HFFc6 (cell line): ENCODE data around the gene SMPD3. TPM values are rescaled to one million over a fixed set of nuclear protein-coding genes. Genes with fewer than 3 reads are reported as not detected.

Source experiments
- DNase-seq: peaks from one replicate; pipeline ENCODE4 v3.0.0-alpha.2; 2018
- H3K27ac Mint-ChIP-seq: 2 replicates; pipeline ENCODE4 v1.8.0; 2020; ENCODE audit warnings: mild to moderate bottlenecking, mixed read lengths
- H3K27me3 Mint-ChIP-seq: 2 replicates; pipeline ENCODE4 v1.8.0; 2021; ENCODE audit warnings: mild to moderate bottlenecking, moderate library complexity, mixed read lengths; ENCODE audit not compliant: insufficient read depth
- H3K36me3 Mint-ChIP-seq: 2 replicates; pipeline ENCODE4 v1.8.0; 2021; ENCODE audit warnings: low read depth, mixed read lengths
- H3K4me1 Mint-ChIP-seq: 2 replicates; pipeline ENCODE4 v1.8.0; 2020; ENCODE audit warnings: low read depth, mixed read lengths
- H3K4me3 Mint-ChIP-seq: 2 replicates; pipeline ENCODE4 v1.8.0; 2020; ENCODE audit warnings: mild to moderate bottlenecking, moderate library complexity, mixed read lengths
- H3K9me3 Mint-ChIP-seq: 2 replicates; pipeline ENCODE4 v1.8.0; 2020; ENCODE audit warnings: mild to moderate bottlenecking, mixed read lengths
- total RNA-seq, 6 experiments: library from RNA; stranded (reverse); fragmentation: NEBNext Ultra II Directional; extraction: Animal tissue kit (Norgen Biotek cat#: 25700); gene quantifications; 2 replicates in 1 of 6; 3 replicates in 5 of 6; pipeline ENCODE4 v1.2.3, GENCODE V29; 2021
- TF ChIP-seq, protein P1 (sequence below): fragments of 200-600 bp; sonication (generic); IDR thresholded peaks from 2 replicates; pipeline ENCODE4 v1.5.0; 2021; ENCODE audit warnings: antibody characterized with exemption, mild to moderate bottlenecking

SMPD3 gene
- total RNA-seq, 6 experiments from 2014 or later = 0.05 to 0.73 (median 0.30) TPM

GRCh38 chr16:68354816-68355215 lies 93.5 kb downstream of the SMPD3 start:
- no peak for DNase-seq
- Mint-ChIP-seq H3K27ac (no peak overlapping the region), H3K4me1 (no peaks in the 10 kb centered on the region), H3K36me3 (no peaks in the 10 kb centered on the region), H3K27me3 (no peaks in the 10 kb centered on the region), H3K4me3 (no peak overlapping the region), H3K9me3 (no peaks in the 10 kb centered on the region)
- TF ChIP-seq, protein P1, sequence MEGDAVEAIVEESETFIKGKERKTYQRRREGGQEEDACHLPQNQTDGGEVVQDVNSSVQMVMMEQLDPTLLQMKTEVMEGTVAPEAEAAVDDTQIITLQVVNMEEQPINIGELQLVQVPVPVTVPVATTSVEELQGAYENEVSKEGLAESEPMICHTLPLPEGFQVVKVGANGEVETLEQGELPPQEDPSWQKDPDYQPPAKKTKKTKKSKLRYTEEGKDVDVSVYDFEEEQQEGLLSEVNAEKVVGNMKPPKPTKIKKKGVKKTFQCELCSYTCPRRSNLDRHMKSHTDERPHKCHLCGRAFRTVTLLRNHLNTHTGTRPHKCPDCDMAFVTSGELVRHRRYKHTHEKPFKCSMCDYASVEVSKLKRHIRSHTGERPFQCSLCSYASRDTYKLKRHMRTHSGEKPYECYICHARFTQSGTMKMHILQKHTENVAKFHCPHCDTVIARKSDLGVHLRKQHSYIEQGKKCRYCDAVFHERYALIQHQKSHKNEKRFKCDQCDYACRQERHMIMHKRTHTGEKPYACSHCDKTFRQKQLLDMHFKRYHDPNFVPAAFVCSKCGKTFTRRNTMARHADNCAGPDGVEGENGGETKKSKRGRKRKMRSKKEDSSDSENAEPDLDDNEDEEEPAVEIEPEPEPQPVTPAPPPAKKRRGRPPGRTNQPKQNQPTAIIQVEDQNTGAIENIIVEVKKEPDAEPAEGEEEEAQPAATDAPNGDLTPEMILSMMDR = no peak

- Mint-ChIP-seq H3K9me3 (no peaks in the 10 kb centered on the region), H3K4me3 (no peak overlapping the region), H3K36me3 (peaks cover 9% of the 10 kb centered on the region), H3K27ac (no peak overlapping the region), H3K4me1 (no peaks in the 10 kb centered on the region), H3K27me3 (no peaks in the 10 kb centered on the region)
- TF ChIP-seq, protein P1 = no peak
- DNase-seq = no peak
Measured at GRCh38 chr16:68353366-68353765, 94.9 kb downstream of the SMPD3 start.

DNA sequence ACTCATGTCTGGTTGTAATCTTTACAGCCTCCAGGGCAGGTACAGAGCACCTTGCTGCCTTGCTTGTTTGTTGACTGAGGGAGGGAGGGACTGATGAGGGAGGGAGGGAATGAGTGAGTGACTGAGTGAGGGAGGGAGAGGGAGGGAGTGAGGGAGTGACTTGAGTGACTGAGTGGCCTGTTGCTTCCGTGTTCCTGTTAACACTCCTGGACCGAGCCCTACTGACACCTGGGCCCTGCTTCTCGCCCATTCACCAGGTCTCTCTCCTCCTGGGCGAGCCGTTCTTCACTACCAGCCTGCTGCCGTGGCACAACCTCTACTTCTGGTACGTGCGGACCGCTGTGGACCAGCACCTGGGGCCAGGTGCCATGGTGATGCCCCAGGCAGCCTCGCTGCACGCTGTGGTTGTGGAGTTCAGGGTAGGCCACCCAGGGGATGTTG lies 96.3 kb downstream of the SMPD3 start:
- no peaks in the 10 kb centered on the region for H3K9me3 Mint-ChIP-seq
- DNase-seq = no peak
- TF ChIP-seq, protein P1 = no peak
- no peaks in the 10 kb centered on the region for H3K4me1 Mint-ChIP-seq
- H3K4me3 Mint-ChIP-seq = no peak overlapping the region
- H3K27me3 Mint-ChIP-seq = no peaks in the 10 kb centered on the region
- peaks cover 16% of the 10 kb centered on the region for H3K36me3 Mint-ChIP-seq
- H3K27ac Mint-ChIP-seq = no peak overlapping the region

DNA sequence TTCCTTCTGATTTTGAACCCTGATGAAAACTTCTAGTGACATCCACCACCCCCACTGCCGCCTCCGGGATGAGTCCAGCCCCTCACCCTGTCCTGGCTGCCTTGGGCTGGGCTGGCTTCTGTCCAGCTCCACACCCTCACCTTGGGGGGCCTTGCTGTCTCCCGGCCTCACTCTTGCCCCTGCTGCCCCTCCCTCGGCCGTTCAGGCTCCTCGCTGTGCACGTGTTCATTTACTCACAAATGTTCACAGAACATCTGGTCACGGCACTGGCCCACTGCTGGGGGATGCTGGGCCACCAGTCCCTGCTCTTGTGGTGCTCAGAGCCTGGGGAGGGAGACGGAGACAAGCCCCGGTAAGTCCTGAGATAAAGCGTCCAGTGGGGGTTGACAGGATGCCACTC lies 96.8 kb downstream of the SMPD3 start:
- Mint-ChIP-seq H3K27me3 (no peaks in the 10 kb centered on the region), H3K27ac (no peak overlapping the region), H3K36me3 (peaks cover 20% of the 10 kb centered on the region), H3K4me1 (no peaks in the 10 kb centered on the region), H3K9me3 (no peaks in the 10 kb centered on the region), H3K4me3 (no peak overlapping the region)
- TF ChIP-seq, protein P1 = no peak
- DNase-seq = no peak

- no peaks in the 10 kb centered on the region for H3K9me3 Mint-ChIP-seq
- H3K36me3 Mint-ChIP-seq = peaks cover 20% of the 10 kb centered on the region
- H3K27me3 Mint-ChIP-seq = no peaks in the 10 kb centered on the region
- no peak overlapping the region for H3K4me3 Mint-ChIP-seq
- TF ChIP-seq, protein P1 = no peak
- H3K27ac Mint-ChIP-seq = no peak overlapping the region
- no peaks in the 10 kb centered on the region for H3K4me1 Mint-ChIP-seq
- no peak for DNase-seq
Measured at GRCh38 chr16:68350813-68351350, 97.4 kb downstream of the SMPD3 start.
